Placental pericyte (primary cell): ENCODE results near the gene TTC19. TPM values are rescaled to one million over a fixed set of nuclear protein-coding genes. Genes with fewer than 3 reads are reported as not detected.

Experiments used
- total RNA-seq: library from RNA; depleted of rRNA; stranded (reverse); fragments of >200 nt; gene quantifications from 2 replicates; pipeline ENCODE4 v1.2.3, GENCODE V29; 2012

The TTC19 gene
- 31.5 and 32.2 TPM in 2 replicates for total RNA-seq

DNA sequence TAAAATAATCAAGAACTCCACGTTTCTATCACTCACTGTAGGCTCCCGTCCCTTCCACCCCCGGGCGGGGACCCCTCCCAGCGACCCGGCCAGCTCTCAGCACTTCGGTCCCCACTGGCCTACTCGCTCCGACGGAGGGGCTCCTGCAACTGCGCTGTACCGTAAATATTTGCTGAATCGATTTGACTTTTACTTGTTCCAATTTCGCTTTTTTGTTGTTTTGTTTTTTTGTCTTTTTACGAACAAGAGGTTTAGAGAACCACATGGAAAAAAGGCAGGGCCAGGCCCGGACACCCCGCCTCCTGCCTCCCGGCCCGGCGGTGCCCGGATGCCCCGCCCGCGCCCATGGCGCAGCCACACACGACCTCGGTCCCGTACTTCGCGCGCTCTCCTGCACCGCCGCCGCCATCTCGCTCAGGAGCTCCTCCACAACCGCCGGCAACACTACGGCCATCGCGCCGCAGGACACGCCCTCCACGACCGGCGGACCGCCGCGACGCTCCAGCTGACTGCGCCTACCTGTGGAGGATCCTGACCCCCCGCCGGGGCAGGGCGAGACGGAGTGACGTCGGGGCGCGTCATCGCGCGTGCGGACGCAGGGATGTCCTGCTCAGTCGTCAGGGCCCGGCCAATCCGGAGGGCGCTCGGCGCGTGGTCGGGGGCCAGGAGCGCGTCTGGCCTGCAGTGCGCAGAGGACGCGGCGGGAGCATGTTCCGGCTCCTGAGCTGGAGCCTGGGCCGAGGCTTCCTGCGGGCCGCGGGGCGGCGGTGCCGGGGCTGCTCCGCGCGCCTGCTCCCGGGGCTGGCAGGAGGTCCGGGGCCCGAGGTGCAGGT lies at the start of gene TTC19, which contains the start of gene ZSWIM7:
Gene TTC19 (plus strand): TSS at position 684 of the 833 bp plus-strand sequence. CDS start 25 bp downstream, at position 709.
Gene ZSWIM7 (minus strand): TSS at position 564 of the 833 bp plus-strand sequence. CDS start 110 bp downstream, at position 454.

Other genes starting within 250 kb of the TTC19 start
- gene ADORA2B, start 54.7 kb upstream of the TTC19 start, total RNA-seq: 31.1 and 156 TPM in 2 replicates
- gene ZSWIM7, start 120 bp upstream of the TTC19 start, total RNA-seq: 5.4 and 6.3 TPM in 2 replicates
- 125 and 179 TPM in 2 replicates for gene NCOR1, start 215.7 kb downstream of the TTC19 start, total RNA-seq
- 20.4 and 33.2 TPM in 2 replicates for gene PIGL, start 217.4 kb downstream of the TTC19 start, total RNA-seq